IPS-20b (cell line): ENCODE results near the gene LTBR.

Experiments used
- H3K27ac ChIP-seq: one replicate; pipeline ENCODE4 v1.5.1; 2013; ENCODE audit warnings: low read length
- H3K27me3 ChIP-seq: 2 replicates; pipeline ENCODE4 v1.6.1; 2013; ENCODE audit warnings: mild to moderate bottlenecking, low read length, inconsistent platforms; ENCODE audit not compliant: insufficient read depth
- H3K36me3 ChIP-seq: 2 replicates; pipeline ENCODE4 v1.6.1; 2013; ENCODE audit warnings: low read depth, mild to moderate bottlenecking, inconsistent platforms, low read length, moderate library complexity; ENCODE audit not compliant: insufficient read depth
- H3K4me1 ChIP-seq: 2 replicates; pipeline ENCODE4 v1.6.1; 2013; ENCODE audit warnings: mild to moderate bottlenecking, control low read depth, inconsistent platforms, low read length, moderate library complexity; ENCODE audit not compliant: insufficient read depth
- H3K4me3 ChIP-seq: 2 replicates; pipeline ENCODE4 v1.5.1; 2013; ENCODE audit warnings: mild to moderate bottlenecking, low read length, inconsistent platforms
- H3K9ac ChIP-seq: 2 replicates; pipeline ENCODE4 v1.6.1; 2013; ENCODE audit warnings: low read depth, mild to moderate bottlenecking, inconsistent platforms, low read length, moderate library complexity
- H3K9me3 ChIP-seq: 2 replicates; pipeline ENCODE4 v1.6.1; 2013; ENCODE audit warnings: mild to moderate bottlenecking, low read depth, low read length, inconsistent platforms; ENCODE audit not compliant: insufficient read depth

The LTBR gene

DNA sequence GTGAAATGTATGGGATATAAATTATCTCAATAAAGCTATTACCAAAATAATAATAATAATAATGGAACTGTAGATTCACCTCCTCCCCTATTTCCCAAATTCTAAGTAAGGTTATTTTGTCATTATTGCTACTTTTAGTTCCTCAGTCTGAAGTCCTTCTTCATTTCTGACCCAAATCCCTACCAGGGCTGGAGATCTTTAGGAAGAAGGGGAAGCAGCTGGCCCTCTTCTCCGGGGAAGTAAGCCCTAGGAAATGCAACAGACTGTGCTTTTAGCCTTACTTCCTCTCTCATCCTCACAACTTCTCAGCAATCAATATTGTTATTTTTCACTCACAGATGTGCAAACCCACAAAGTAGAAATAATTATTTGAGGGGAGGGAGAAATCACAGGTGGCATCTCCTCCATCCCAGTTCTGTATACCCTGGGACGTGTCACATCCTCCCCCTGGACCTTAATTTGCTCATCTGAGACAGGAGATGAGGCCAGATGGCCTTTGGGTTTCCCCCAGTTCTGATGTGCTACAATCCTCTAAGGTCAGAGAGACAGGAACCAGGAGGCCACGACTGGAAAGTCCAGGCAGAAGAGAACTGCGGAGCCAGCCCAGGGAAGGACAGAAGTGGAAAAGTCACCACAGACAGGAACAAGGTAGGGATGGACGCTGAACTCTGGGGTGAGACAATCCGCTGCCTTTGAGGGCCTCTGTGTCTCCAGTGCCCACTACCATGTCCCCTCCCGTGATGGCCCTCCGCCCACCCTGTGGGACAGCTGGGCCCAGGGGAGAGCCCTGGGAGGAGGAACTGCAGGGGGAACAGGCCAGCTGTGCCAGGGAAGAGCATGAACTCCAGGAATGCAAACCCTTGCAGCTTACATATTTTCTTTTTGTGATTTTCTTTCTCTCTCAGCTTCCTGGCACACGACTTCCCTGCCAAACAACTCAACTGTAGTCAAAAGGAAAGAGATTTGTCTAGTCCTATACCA, 31.5 kb upstream of the LTBR start:
- Histone ChIP-seq H3K4me3 (no peak overlapping the region), H3K27me3 (no peaks in the 10 kb centered on the region), H3K27ac (no peak overlapping the region), H3K4me1 (no peaks in the 10 kb centered on the region), H3K9me3 (no peaks in the 10 kb centered on the region), H3K9ac (no peak overlapping the region), H3K36me3 (peaks cover 45% of the 10 kb centered on the region)

DNA sequence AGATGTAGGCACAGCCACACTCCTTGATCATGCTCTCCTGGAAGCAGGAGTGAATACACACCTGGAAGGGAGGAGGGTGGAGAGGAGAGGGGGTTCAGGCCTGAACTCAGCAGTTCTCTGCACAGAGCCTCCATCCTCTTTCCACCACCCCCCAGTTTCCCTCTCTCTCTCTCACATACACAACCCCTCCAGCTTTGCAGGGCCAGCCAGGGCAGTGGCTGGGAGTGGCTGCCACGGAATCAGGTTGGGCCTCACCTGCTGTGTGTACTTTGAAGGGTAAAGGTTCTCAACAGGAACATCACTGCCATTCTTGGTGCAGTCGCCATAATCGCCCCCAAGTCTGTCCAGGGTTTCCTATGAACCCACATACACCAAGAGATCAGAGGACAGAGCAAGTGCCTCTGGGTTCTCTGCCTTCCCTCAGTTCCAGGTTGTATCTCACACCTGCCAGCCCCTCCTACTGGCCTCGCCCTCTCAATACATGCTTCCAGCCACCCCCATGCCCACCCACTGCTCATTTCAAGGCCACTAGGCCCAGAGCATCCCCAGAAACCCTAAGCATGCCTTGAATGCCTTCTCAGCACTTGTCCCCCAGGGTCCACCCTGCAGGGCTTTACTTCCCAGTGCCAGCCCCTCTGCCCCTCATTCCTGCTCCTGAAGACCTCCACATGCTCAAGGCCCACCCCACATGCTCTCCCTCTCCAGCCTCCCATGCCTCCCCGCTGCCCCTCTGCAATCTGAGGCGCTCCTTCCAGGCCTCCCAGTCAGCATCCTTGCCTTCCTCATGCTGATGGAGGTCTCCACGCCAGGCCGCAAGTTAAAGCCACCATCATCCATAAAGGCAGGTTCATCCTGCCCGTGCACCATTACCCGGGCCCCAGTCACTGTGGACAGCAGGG, 29.2 kb upstream of the LTBR start:
- Histone ChIP-seq H3K36me3 (peaks cover 33% of the 10 kb centered on the region), H3K9ac (no peak overlapping the region), H3K9me3 (no peaks in the 10 kb centered on the region), H3K27ac (no peak overlapping the region), H3K4me3 (no peak overlapping the region), H3K27me3 (no peaks in the 10 kb centered on the region), H3K4me1 (no peaks in the 10 kb centered on the region)

DNA sequence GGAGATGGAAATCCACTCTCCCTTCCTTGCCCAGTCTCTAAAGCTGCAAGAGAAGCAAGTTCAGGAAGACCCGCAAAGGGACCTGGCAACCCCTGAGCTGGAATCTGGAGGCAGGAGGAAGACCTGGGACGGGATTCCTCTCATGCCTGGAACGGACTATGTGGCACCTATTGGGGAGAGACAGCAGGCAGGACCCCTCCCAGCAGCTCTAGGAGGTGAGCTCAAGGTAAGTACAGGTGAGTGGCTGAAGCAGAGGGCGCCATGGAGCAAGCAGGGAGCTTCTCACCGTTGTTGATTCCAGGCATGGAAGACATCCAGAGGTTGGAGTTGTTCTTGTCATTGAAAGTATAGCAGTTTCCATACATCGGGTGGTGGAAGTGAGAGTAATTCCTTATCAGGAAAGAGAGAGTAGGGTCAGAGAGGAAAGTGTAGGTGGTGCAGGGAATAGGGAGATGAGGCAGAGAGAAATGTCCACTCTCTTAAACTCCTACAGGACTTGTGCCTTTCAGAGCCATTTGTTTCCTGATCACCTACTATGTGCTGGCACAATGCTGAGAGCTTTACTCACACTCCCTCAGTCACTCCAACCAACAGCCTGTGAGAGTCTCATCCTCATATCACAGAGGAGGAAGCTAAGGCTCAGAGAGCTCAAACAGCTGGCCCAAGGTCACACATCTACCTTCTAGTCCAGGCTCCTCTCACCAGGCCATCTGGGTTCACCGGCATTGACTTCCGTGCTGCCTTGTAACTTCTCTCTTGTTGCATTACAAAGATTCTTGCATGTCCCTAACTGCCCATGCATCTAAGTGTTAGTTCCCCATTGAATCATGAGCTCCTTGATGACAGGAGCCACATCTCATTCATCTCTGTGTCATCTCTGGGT, 28.2 kb upstream of the LTBR start:
- Histone ChIP-seq H3K9ac (no peak overlapping the region), H3K27ac (no peak overlapping the region), H3K9me3 (no peaks in the 10 kb centered on the region), H3K36me3 (peaks cover 43% of the 10 kb centered on the region), H3K4me3 (no peak overlapping the region), H3K4me1 (no peaks in the 10 kb centered on the region), H3K27me3 (no peaks in the 10 kb centered on the region)

DNA sequence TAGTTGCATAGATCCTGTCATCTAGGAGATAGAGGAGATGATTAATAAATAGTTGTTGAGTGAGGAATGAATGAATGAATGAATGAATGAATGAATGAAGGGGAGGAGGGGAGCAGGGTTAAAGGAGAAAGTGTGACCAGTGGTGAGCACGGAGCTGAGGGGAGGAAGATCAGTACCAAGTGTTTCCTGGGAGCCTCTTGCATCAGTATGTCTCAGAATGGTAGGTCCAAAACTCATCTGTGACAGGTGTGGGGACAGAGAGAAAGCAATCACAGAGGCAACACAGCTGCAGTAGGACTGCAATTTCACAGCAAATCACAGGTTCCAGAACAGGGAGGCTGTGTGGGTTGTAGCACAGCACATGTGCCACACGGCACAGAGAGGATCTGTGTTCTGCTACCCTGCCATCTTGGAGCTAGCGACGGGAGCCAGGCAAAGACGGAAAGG, 27.6 kb upstream of the LTBR start:
- no peak overlapping the region for H3K9ac ChIP-seq
- H3K36me3 ChIP-seq = peaks cover 46% of the 10 kb centered on the region
- no peaks in the 10 kb centered on the region for H3K27me3 ChIP-seq
- no peaks in the 10 kb centered on the region for H3K4me1 ChIP-seq
- no peak overlapping the region for H3K4me3 ChIP-seq
- H3K27ac ChIP-seq = no peak overlapping the region
- no peaks in the 10 kb centered on the region for H3K9me3 ChIP-seq

DNA sequence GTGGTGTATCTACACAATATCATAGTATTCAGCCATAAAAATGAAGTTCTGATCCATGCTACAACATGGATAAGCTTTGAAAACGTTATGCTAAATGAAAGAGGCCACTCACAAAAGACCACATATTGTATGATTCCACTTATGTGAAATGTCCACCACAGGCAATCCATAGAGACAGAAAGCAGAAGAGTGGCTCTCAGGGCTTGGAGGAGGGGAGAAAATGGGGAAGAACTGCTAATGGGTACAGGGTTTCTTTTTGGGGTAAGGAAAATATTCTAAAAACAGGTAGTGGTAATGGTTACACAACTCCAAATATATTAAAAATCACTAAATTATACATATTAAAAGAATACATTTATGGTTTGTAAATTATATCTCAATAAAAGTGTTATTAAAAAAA, 25.1 kb upstream of the LTBR start:
- H3K36me3 ChIP-seq = peaks cover 55% of the 10 kb centered on the region
- no peaks in the 10 kb centered on the region for H3K27me3 ChIP-seq
- H3K9ac ChIP-seq = no peak overlapping the region
- H3K4me1 ChIP-seq = no peaks in the 10 kb centered on the region
- no peak overlapping the region for H3K4me3 ChIP-seq
- no peak overlapping the region for H3K27ac ChIP-seq
- no peaks in the 10 kb centered on the region for H3K9me3 ChIP-seq

DNA sequence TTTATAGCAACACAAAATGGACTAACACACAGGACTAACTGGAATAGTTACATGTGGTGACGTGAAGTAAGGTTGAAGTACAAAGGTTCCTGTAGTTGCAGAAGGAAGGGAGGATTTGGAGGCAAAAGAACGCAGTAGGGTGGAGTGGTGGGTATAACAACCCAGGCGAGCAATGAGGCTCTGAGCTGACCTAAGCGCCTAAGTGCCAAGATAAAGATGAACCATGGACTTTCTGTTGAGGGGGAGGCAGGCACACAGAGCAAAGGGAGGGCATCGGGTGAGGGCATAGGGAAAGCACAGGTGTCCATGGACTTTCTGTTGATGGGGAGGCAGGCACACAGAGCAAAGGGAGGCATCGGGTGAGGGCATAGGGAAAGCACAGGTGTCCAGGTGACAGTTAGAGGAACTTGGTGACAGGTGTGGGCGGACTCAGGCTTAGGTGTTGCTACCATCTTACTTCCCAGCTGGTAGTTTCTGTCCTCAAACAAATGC, 23.8 kb upstream of the LTBR start:
- H3K4me1 ChIP-seq = no peaks in the 10 kb centered on the region

GRCh38 chr12:6360578-6361490, 23.1 kb upstream of the LTBR start:
- H3K4me3 ChIP-seq = no peak overlapping the region
- H3K4me1 ChIP-seq = no peaks in the 10 kb centered on the region
- H3K9ac ChIP-seq = no peak overlapping the region
- H3K27me3 ChIP-seq = no peaks in the 10 kb centered on the region
- no peak overlapping the region for H3K27ac ChIP-seq
- peaks cover 39% of the 10 kb centered on the region for H3K36me3 ChIP-seq
- no peaks in the 10 kb centered on the region for H3K9me3 ChIP-seq

More for the DNA sequence above, 23.8 kb upstream of the LTBR start:
- Histone ChIP-seq H3K27ac (no peak overlapping the region), H3K27me3 (no peaks in the 10 kb centered on the region), H3K9ac (no peak overlapping the region), H3K9me3 (no peaks in the 10 kb centered on the region), H3K4me3 (no peak overlapping the region), H3K36me3 (peaks cover 46% of the 10 kb centered on the region)

DNA sequence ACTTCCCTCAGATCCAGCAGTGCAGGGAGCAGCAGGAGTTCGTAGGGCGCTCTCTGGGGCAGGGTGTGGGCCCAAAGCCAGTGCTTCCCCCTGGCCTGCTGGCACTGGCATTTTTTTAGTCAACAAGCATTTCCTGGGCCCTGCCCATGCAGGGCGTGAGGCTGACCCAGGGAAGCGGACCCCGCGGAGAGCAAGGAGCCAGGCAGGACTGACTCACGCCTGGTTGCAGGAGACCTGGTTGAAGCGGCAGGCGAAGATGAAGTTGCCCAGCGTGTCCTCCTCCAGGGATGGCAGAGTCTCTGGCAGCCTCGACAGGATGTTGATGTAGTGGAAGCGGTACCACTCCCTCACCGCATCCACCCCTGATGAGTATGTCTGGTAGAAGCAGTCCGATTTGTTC, 22.1 kb upstream of the LTBR start:
- no peaks in the 10 kb centered on the region for H3K4me1 ChIP-seq
- H3K4me3 ChIP-seq = no peak overlapping the region
- peaks cover 38% of the 10 kb centered on the region for H3K36me3 ChIP-seq
- no peak overlapping the region for H3K27ac ChIP-seq
- H3K27me3 ChIP-seq = no peaks in the 10 kb centered on the region
- no peak overlapping the region for H3K9ac ChIP-seq
- no peaks in the 10 kb centered on the region for H3K9me3 ChIP-seq

DNA sequence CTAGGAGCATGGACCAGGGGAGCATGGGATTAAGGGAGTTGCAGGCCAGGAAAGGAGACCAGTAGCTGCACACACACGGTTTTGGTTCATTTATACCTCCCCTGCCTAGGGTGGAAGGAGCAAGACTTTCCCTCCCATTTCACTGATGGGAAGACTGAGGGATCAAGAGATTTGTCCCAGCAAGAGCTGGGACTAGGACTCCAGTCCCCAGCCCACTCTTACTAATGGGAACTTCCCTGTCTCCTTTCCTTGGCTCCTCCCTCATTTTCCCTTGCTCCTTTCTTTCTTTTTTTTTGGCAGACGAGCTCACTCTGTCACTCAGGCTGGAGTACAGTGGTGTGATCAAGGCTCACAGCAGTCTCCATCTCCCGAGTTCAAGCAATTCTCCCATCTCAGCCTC, 21.6 kb upstream of the LTBR start:
- H3K36me3 ChIP-seq = peaks cover 44% of the 10 kb centered on the region
- H3K27me3 ChIP-seq = no peaks in the 10 kb centered on the region
- H3K4me3 ChIP-seq = no peak overlapping the region
- no peak overlapping the region for H3K9ac ChIP-seq
- no peak overlapping the region for H3K27ac ChIP-seq
- no peaks in the 10 kb centered on the region for H3K4me1 ChIP-seq
- no peaks in the 10 kb centered on the region for H3K9me3 ChIP-seq

GRCh38 chr12:6363010-6363329, 21.0 kb upstream of the LTBR start:
- no peak overlapping the region for H3K27ac ChIP-seq
- H3K27me3 ChIP-seq = no peaks in the 10 kb centered on the region
- no peak overlapping the region for H3K4me3 ChIP-seq
- H3K9me3 ChIP-seq = no peaks in the 10 kb centered on the region
- H3K4me1 ChIP-seq = no peaks in the 10 kb centered on the region
- peaks cover 48% of the 10 kb centered on the region for H3K36me3 ChIP-seq
- no peak overlapping the region for H3K9ac ChIP-seq
